GM23338 (cell line): ENCODE measurements around the gene GLE1. TPM values are rescaled to one million over a fixed set of nuclear protein-coding genes. Genes with fewer than 3 reads are reported as not detected.
A peak's percentile ranks its signal among the peaks of the same experiment; 100 is the strongest.

Experiments
- ATAC-seq: fragments of 200-7000 bp; cut with Tn5 transposase; 3 replicates; pipeline ENCODE4 v1.9.1; 2020
- DNase-seq: peaks from one replicate; pipeline ENCODE4 v3.0.0-alpha.2; 2015; ENCODE audit warnings: low spot score
- H2AFZ ChIP-seq: fragments of 200-600 bp; sonication (generic); 2 replicates; pipeline ENCODE4 v1.8.0; 2016; ENCODE audit warnings: antibody characterized with exemption, mild to moderate bottlenecking, moderate library complexity
- H3F3A ChIP-seq: fragments of 200-600 bp; sonication (generic); replicated peaks from 2 replicates; pipeline ENCODE4 v1.8.0; 2017; ENCODE audit warnings: antibody characterized with exemption, mixed run types, low read depth
- H3K27ac ChIP-seq: fragments of 200-600 bp; sonication (generic); 2 replicates; pipeline ENCODE4 v1.6.1; 2016; ENCODE audit warnings: low read depth
- H3K27me3 ChIP-seq: fragments of 200-600 bp; sonication (generic); 2 replicates; pipeline ENCODE4 v1.8.0; 2016; ENCODE audit warnings: mild to moderate bottlenecking, mixed run types, moderate library complexity; ENCODE audit not compliant: insufficient read depth
- H3K36me3 ChIP-seq: fragments of 200-600 bp; sonication (generic); 2 replicates; pipeline ENCODE4 v1.8.0; 2016; ENCODE audit warnings: mild to moderate bottlenecking; ENCODE audit not compliant: insufficient read depth
- H3K4me1 ChIP-seq: fragments of 200-600 bp; sonication (generic); 2 replicates; pipeline ENCODE4 v1.8.0; 2016; ENCODE audit warnings: mild to moderate bottlenecking, moderate library complexity; ENCODE audit not compliant: insufficient read depth
- H3K4me2 ChIP-seq: fragments of 200-600 bp; sonication (generic); 2 replicates; pipeline ENCODE4 v1.7.1; 2017; ENCODE audit warnings: mixed run types
- H3K4me3 ChIP-seq: fragments of 200-600 bp; sonication (generic); 2 replicates; pipeline ENCODE4 v1.6.1; 2016; ENCODE audit warnings: mixed run types
- H3K79me2 ChIP-seq: fragments of 200-600 bp; sonication (generic); replicated peaks from 2 replicates; pipeline ENCODE4 v1.8.0; 2017; ENCODE audit warnings: mild to moderate bottlenecking; ENCODE audit not compliant: insufficient read depth
- H3K9me2 ChIP-seq: fragments of 200-600 bp; sonication (generic); 2 replicates; pipeline ENCODE4 v1.8.0; 2017; ENCODE audit not compliant: insufficient read depth
- H4K20me1 ChIP-seq: fragments of 200-600 bp; sonication (generic); replicated peaks from 2 replicates; pipeline ENCODE4 v1.8.0; 2017; ENCODE audit warnings: mild to moderate bottlenecking; ENCODE audit not compliant: insufficient read depth
- H3K27ac Mint-ChIP-seq: 2 replicates; pipeline ENCODE4 v1.8.0; 2020; ENCODE audit warnings: inconsistent platforms, mild to moderate bottlenecking, moderate library complexity, mixed read lengths
- H3K27me3 Mint-ChIP-seq: 3 replicates; pipeline ENCODE4 v1.8.0; 2022; ENCODE audit warnings: low read depth, mild to moderate bottlenecking, moderate library complexity, mixed read lengths, inconsistent platforms; ENCODE audit not compliant: insufficient read depth, poor library complexity
- H3K36me3 Mint-ChIP-seq: 3 replicates; pipeline ENCODE4 v1.8.0; 2021; ENCODE audit warnings: low read depth, mild to moderate bottlenecking, inconsistent platforms, moderate library complexity, mixed read lengths
- H3K4me1 Mint-ChIP-seq: 3 replicates; pipeline ENCODE4 v1.8.0; 2020; ENCODE audit warnings: mild to moderate bottlenecking, inconsistent platforms, mixed read lengths
- H3K4me3 Mint-ChIP-seq: 3 replicates; pipeline ENCODE4 v1.8.0; 2021; ENCODE audit warnings: moderate library complexity, mild to moderate bottlenecking, inconsistent platforms, mixed read lengths
- H3K9me3 Mint-ChIP-seq: 3 replicates; pipeline ENCODE4 v1.8.0; 2020; ENCODE audit warnings: moderate library complexity, mild to moderate bottlenecking, inconsistent platforms, mixed read lengths
- CREB1 ChIP-seq: fragments of 250-450 bp; sonication (Bioruptor Pico); IDR thresholded peaks from 2 replicates; pipeline ENCODE4 v1.5.0; 2020; ENCODE audit warnings: low read depth, mild to moderate bottlenecking, moderate library complexity
- EZH2 ChIP-seq: fragments of 200-600 bp; sonication (generic); IDR thresholded peaks from one replicate; pipeline ENCODE4 v1.8.0; 2017; ENCODE audit warnings: antibody characterized with exemption, mild to moderate bottlenecking, low read depth; ENCODE audit not compliant: unreplicated experiment
- EZH2phosphoT487 ChIP-seq: fragments of 200-600 bp; sonication (generic); IDR thresholded peaks from one replicate; pipeline ENCODE4 v1.8.1; 2018; ENCODE audit warnings: antibody characterized with exemption; ENCODE audit not compliant: unreplicated experiment
- NANOG ChIP-seq: IDR thresholded peaks from 2 replicates; pipeline ENCODE4 v1.6.1; 2016; ENCODE audit warnings: antibody characterized with exemption, borderline replicate concordance
- POLR2AphosphoS5 ChIP-seq: IDR thresholded peaks from 2 replicates; pipeline ENCODE4 v1.6.1; 2016; ENCODE audit warnings: antibody characterized with exemption, low read depth
- ZNF462 ChIP-seq: fragments of 250-450 bp; sonication (Bioruptor Pico); IDR thresholded peaks from 2 replicates; pipeline ENCODE4 v1.5.0; 2020; ENCODE audit warnings: mild to moderate bottlenecking, moderate library complexity
- polyA plus RNA-seq: library from polyadenylated mRNA; unstranded; fragments of >200 nt; fragmentation: Nextera tagmentation; extraction: Ambion mirVana; gene quantifications from 2 replicates; pipeline ENCODE4 v1.2.1, GENCODE V29; 2016
- total RNA-seq: library from RNA; depleted of rRNA; stranded (reverse); fragments of >200 nt; shearing (Covaris generic); gene quantifications from 2 replicates; pipeline ENCODE4 v1.2.3, GENCODE V29; 2014

GLE1 gene
- total and polyA plus RNA-seq, 2 experiments from 2014 or later, result 7.4 to 22.1 TPM

GRCh38 chr9:128551657-128552152 lies 47.2 kb downstream of the GLE1 start:
- Mint-ChIP-seq H3K4me1 (peaks cover 16% of the 10 kb centered on the region), H3K4me3 (peak overlapping the region; percentile 95; the same call in 2 of the 3 replicates), H3K27me3 (peaks cover 3% of the 10 kb centered on the region), H3K27ac (peak overlapping the region; percentile 88), H3K36me3 (no peaks in the 10 kb centered on the region), H3K9me3 (no peaks in the 10 kb centered on the region)
- peaks cover 12% of the 10 kb centered on the region; the same call in 1 of the 2 replicates for H3K27me3 ChIP-seq
- peak overlapping the region; percentile 82 for H3K4me3 ChIP-seq
- ATAC-seq (no peak), DNase-seq (no peak)
- H4K20me1 ChIP-seq, result peaks cover 7% of the 10 kb centered on the region
- peaks cover 38% of the 10 kb centered on the region for H3K79me2 ChIP-seq
- H2AFZ ChIP-seq, result peak overlapping the region; percentile 96
- H3K4me1 ChIP-seq, result peaks cover 48% of the 10 kb centered on the region
- H3K36me3 ChIP-seq, result no peaks in the 10 kb centered on the region; the same call in 1 of the 2 replicates
- H3K9me2 ChIP-seq, result no peaks in the 10 kb centered on the region
- H3K27ac ChIP-seq, result peak overlapping the region; percentile 85
- TF ChIP-seq CREB1 (CRISPR knock-in tag) (no peak), ZNF462 (CRISPR knock-in tag) (no peak), EZH2 (no peak), POLR2AphosphoS5 (no peak), EZH2phosphoT487 (no peak), NANOG (no peak)
- peaks cover 10% of the 10 kb centered on the region for H3F3A ChIP-seq
- peak overlapping the region; percentile 94 for H3K4me2 ChIP-seq
